ENCODE results near the gene PIM3.

- TF ChIP-seq CTCF (IDR thresholded peaks at IDR 0.05) (no peak), POLR2A (IDR thresholded peaks at IDR 0.05) (no peak)
These were observed 7.2 kb downstream of the PIM3 start for GRCh38 chr22:49967706-49968208.

Data from suprapubic skin (tissue), 3 donors.